ENCODE results near the gene ABHD11.

DNA sequence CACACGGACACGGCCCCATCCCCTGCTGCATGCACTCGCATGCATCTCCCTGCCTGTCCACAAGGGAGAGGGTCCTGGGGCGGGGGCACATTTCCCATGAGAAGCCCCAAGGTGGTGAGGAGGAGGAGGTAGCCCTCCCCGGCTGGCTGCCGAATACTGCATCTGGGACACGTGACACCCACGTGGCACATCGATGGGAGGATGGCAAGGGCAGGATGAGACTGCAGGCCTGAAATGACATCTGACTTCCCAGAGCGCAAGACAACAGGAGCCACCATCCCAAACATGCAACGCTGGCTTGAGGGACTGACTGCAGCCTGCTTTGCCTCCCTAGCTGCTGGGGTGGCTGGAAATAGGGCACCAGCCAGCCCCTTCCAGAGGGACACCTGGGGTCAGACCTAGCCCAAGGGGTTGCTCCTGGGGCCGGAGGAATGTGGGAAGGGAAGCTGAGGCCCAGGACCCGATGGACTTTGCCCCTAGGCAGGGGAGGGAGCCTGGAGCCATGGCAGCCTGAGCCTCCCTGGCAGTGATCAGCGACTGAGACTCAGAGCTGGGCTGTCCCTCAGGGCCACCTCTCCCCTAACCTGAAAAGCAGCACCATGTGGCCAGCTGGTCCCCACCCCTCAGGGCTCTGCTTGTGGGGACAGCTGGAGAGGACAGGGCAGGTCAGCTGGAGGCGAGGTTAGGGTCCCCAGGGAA is 39.1 kb downstream of the ABHD11 start:
- TF ChIP-seq EZH2phosphoT487 (IDR thresholded peaks at IDR 0.05; ENCODE audit: insufficient read depth, low read depth) = no peak
- no peak for TF ChIP-seq EZH2 (IDR thresholded peaks at IDR 0.05; ENCODE audit: insufficient read depth, poor library complexity, severe bottlenecking)
